HG03159 (cell line): ENCODE data around the gene PIM3.
"Not testable (repeated sequence)": the region's sequence is repeated elsewhere in the genome, so short reads cannot be mapped to it uniquely, and the experiment has no call there.

Experiments used
- ATAC-seq: cut with Tn5 transposase; IDR thresholded peaks from one replicate; pipeline ENCODE4 v1.9.1; 2021; ENCODE audit warnings: mild to moderate bottlenecking, moderate library complexity; ENCODE audit not compliant: unreplicated experiment

Gene PIM3

GRCh38 chr22:49981799-49982198 lies 21.2 kb downstream of the PIM3 start:
- ATAC-seq = not testable (repeated sequence)

GRCh38 chr22:49983148-49984042 lies 22.8 kb downstream of the PIM3 start:
- ATAC-seq = no peak

- ATAC-seq = no peak
These were observed 25.8 kb downstream of the PIM3 start for GRCh38 chr22:49986325-49986724.

- not testable (repeated sequence) for ATAC-seq
These were observed 29.3 kb downstream of the PIM3 start for GRCh38 chr22:49989826-49990225.

- ATAC-seq = no peak
These were observed 30.6 kb downstream of the PIM3 start for GRCh38 chr22:49991167-49991566.

- no peak for ATAC-seq
These were observed 31.4 kb downstream of the PIM3 start for GRCh38 chr22:49991907-49992533.

- no peak for ATAC-seq
These were observed 32.5 kb downstream of the PIM3 start for GRCh38 chr22:49992921-49993648.

GRCh38 chr22:49993649-49994360 lies 33.2 kb downstream of the PIM3 start:
- no peak for ATAC-seq

- ATAC-seq = no peak
These were observed 33.9 kb downstream of the PIM3 start for GRCh38 chr22:49994361-49995040.

- no peak for ATAC-seq
These were observed 34.4 kb downstream of the PIM3 start for GRCh38 chr22:49995041-49995360.

- no peak for ATAC-seq
These were observed 35.0 kb downstream of the PIM3 start for GRCh38 chr22:49995361-49996118.

GRCh38 chr22:49996119-49996517 lies 35.5 kb downstream of the PIM3 start:
- no peak for ATAC-seq

- no peak for ATAC-seq
These were observed 36.1 kb downstream of the PIM3 start for GRCh38 chr22:49996518-49997250.

- no peak for ATAC-seq
These were observed 36.7 kb downstream of the PIM3 start for GRCh38 chr22:49997251-49997599.

- no peak for ATAC-seq
These were observed 37.6 kb downstream of the PIM3 start for GRCh38 chr22:49997932-49998717.

GRCh38 chr22:49998718-49999062 lies 38.1 kb downstream of the PIM3 start:
- no peak for ATAC-seq

GRCh38 chr22:49999063-49999945 lies 38.7 kb downstream of the PIM3 start:
- no peak for ATAC-seq
